Bone marrow (tissue), 2 donors: ENCODE data around the gene HPD.

Source experiments
- DNase-seq, 2 donors: peaks; one replicate each; lab custom pipeline; 2025; lab: John Stamatoyannopoulos, UW

The HPD gene

GRCh38 chr12:121810234-121810817, 48.3 kb downstream of the HPD start:
- no peak for DNase-seq

- DNase-seq: no peak
These were observed 48.9 kb downstream of the HPD start for GRCh38 chr12:121809712-121810116.

DNA sequence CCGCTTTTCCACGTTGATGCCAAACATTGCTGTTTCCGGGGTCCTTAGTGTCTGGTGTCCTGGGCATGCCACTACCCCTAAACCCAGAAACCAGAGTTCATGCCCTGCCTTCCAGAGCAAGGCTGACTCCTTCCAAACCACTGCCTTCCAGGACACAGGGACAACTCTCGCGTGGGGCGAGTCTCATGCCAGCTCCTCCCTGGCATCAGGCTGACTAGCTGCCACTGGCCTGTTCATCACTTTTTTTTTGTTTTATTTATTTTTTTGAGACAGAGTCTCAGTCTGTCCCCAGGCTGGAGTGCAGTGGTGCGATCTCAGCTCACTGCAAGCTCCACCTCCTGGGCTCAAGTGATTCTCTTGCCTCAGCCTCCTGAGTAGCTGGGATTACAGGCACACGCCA, 50.0 kb downstream of the HPD start:
- DNase-seq: no peak

GRCh38 chr12:121807642-121808347, 50.9 kb downstream of the HPD start:
- DNase-seq: no peak

DNA sequence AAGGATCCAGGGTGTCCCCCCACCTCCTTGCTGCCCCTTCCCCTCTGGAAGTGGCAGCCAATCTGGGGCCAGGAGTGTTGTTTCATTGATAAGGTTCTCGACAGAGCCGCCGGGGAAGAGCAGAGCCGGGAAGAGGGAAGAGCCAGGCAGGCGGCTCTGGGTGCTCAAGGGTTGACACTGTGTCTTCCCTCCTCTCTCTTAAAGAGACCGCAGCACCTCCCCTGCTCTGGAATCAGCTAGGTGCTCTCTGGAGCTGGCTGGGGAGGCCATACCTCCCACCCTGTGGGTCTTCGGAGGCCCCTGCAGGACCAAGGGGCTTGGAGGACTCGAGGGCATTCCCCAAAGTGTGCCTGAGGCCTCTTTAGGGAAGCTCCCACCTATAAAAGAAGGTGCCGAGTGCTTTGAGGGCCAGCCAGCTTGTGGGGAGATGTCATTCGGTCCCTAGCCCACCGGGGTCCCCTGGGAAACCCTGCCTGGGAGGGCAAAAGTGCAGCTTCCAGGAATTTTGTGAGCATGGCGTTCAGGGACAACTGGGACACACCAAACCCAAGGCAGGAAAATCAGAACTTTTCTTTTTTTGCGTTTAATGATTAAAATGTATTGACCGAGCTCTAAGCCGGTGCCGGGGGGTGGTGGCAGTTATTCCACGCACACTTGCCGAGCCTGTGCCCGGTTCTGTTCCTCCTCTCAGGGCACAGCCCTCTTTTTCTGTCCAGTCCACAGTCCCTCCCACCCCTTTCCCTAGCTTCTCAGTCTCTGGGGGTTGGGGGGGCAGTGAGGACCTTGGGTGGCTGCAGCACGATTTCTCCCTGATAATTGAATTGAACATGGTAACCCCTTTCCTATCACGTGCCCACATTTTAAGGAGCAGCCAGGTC, 51.9 kb downstream of the HPD start:
- DNase-seq: no peak

- DNase-seq: peak in 1 of 2 donors; percentile 31
These were observed 52.6 kb downstream of the HPD start for GRCh38 chr12:121806009-121806545.

DNA sequence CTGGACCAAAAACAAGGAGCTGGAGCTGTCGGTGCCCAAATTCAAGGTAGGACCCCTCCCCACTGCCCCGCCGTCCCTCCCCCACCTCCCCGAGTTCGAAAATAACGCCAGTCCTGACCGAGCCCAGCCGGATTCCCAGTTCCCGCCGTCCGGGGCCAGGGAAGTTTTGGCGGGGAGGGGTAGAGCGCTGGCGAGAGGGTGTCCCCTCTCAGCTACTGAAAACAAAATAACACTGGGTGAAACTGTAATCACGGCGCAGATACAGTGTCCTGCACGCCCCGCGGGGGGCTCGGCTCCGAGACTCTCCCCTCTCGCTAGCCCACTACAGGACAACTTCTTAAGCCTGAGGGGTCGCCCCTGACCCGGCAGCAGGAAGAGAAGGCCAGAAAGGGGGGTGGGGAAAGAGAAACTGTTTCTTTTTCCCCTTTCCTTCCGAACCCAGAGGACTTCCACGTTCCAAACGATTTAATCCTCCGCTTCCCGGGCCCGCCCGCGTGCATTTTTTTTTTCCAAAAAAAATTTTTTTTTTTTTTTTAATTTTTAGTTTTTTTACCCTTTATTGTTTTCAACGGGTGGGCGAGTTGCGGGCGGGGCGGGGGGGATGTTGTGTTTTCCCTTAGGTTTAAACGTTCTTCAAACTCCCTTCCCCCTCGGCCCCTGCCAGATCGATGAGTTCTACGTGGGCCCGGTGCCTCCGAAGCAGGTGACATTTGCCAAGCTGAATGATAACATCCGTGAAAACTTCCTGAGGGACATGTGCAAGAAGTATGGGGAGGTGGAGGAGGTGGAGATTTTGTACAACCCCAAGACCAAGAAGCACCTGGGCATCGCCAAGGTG, 53.3 kb downstream of the HPD start:
- DNase-seq: no peak

DNA sequence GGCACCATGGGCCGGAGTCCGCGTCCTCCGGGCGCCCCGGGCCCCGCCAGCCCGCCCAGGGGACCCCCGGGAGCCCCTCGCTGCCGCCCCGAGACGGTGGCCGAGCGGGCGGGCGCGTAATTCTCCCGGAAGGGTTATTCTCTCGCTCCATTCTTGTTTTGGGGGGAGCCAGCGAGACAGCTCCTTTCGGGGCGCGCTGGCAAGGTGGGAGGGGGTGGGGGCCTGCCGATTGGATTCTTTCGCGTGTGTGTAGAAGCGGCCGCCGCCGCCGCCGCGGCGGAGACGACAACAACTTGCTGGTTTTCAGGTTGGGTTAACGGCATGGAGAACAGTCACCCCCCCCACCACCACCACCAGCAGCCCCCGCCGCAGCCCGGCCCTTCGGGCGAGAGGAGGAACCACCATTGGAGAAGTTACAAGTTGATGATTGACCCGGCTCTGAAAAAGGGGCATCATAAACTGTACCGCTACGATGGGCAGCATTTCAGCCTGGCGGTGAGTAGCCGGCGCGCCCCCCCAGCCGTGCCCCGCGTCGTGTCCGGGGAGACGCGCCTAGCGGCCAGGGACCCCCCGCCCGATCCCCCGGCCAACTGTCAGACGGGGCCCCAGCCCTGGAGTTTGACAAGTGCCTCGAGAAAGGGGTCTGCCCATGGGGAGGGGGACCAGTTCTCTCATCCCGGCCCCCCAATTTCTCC, 54.1 kb downstream of the HPD start:
- DNase-seq: peak; percentile 18 to 38

DNA sequence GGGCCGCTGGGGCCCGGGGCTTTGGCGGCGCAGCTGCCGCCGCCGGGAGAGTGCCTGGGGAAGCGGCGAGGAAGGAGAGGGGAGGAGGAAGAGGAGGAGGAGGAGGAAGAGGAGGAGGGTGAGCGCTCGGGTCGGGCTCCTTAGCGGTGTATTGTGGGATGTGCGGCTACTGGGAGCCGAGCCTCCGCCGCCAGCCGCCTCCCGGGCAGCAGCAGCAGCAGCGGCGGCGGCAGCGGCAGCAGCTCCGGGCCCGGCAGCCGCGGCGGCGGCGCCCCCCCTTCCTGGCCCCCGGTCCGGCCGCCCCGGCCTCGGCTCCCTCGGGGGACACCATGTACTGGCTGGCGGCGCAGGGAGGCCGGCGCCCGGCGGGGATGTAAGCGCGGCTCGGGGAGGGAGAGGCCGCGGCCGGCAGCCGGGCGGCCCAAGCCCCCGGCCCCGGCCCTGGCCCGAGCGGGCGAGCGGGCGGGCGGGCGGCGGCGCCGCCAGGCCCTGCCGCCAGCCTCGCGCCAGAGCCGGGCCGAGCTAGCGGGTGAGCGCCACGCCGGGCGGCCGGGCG, 54.7 kb downstream of the HPD start, which contains the start of gene SETD1B:
SETD1B (plus strand) TSS at position 149 of the 556 bp plus-strand sequence. CDS start 729 bp downstream, outside the sequence.
- DNase-seq: peak; percentile 7 to 41

DNA sequence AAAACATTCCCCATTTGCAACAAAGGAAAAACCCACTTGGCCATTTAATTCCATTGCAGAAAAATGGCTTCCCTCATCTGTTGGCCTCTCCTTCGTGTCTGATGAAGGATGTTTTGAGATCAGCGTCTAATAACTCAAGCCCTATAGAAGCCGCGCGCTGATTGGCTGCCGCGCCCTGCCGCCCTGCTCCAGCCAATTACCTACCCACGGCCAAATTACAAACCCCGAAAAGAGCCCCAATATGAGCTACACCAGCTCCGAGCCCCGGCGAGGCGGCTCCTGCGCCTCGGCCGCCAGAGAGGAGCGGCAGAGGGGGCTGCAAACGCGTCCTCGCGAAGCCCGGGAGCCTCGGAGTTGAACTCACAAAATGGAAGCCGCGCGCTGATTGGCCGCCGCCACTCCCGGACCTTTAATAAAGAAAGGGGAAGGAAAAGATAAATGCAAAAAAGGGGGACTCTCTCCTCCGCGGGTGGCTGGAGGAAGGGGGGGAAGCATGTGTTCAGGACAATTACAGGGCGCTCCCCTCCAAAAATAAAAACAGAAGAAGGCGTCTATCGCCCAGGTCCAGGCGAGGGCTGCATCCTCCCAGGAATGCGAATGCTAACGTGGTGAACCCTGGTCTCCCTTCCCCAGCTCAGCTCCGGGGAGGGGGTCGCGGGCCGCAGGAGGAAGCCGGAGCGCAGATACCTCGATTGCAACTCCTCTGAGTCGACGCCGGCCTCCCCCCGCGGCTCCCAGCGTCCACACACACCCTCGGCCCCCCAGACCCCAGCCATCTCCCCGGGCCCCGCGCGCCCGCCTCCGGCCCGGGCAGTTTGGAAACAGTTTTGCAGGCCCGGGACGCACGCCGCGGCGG, 55.6 kb downstream of the HPD start:
- peak; percentile 89 to 97 for DNase-seq

- DNase-seq: no peak
These were observed 56.2 kb downstream of the HPD start for GRCh38 chr12:121802485-121802842.

DNA sequence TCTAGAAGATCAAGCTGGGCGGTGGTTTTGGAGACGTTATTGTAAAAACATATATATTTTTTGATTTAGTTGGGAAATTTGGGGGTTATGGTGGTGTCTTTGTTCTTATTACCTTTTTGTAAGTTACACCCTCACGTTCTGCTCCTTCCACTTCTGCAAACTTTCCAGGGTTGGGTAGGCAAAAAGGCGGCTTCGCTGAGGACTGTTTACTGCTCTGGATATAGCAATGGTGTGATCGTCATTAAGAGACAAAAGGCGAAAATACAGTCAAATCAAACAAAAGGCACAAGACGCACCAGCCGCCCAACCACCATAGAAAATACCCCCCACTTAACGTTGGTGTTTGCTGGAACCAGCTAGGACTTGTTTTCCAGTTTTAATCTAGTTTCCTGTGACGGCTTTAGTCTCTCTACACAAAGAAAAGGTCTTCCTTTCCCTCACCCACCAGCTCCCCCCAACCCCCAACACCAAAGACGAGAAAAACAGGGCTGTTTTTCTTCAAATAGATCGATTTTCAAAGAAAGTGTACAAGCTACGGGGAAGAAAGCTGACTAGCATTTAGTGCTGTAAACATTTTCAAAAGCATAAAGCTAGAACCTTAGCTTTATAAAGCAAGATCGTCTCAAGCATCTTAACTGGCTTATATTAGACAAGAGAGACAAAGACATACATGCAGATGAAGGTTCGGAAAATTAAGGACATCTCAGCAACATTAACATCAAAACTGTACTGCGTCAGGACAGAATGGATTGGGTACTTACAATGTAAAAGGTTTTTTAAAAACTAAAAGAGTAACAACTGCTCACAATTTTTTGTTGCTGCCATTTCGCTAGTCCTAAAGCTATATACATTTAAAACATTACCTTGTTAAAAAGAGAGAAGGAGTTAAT, 56.8 kb downstream of the HPD start:
- DNase-seq: peak in 1 of 2 donors; percentile 11

- DNase-seq: peak; percentile 15 to 65
These were observed 57.7 kb downstream of the HPD start for GRCh38 chr12:121800694-121801594.

GRCh38 chr12:121799842-121800693, 58.6 kb downstream of the HPD start:
- DNase-seq: peak; percentile 70 to 81

DNA sequence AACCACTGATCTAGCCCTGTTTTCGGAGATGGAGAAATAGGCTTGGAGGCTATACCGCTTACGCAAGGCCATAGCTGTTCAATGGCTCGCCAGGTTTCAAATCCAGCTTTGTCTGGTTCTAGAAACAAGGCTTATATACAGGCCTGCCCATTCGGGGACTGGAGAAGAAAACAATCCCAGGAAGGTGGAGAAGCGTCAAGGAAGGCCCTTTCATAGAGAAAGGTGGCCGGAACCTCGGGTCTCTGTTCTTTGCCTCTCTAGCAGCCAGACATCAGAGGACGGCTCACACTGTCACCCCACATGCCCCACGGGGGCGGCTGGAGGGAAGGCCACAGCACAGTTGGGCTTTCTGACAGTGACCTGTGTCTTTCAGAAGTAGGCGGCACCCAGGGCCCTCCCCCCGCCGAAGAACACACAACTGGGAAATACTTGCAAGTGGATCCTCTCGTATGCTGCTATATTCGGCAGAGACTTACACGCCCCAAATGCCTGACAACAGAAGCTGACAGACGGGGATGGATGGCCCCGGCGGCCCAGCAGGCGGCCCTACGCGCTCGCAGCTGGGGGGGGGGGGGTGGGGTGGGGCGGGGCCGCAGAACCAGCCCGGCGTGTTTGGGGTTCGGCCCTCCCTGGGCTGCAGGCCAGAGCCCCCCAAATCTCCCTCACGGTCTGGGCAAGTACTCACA, 59.4 kb downstream of the HPD start:
- DNase-seq: peak; percentile 17 to 46

- DNase-seq: no peak
These were observed 59.9 kb downstream of the HPD start for GRCh38 chr12:121798787-121799155.
